ENCODE measurements around the gene C1orf159. TPM values are rescaled to one million over a fixed set of nuclear protein-coding genes. Genes with fewer than 3 reads are reported as not detected.
A peak's percentile ranks its signal among the peaks of the same experiment; 100 is the strongest.
"Not testable (repeated sequence)": the region's sequence is repeated elsewhere in the genome, so short reads cannot be mapped to it uniquely, and the experiment has no call there.

The C1orf159 gene
- total RNA-seq, 4 donors from 2014 or later = 2.8 to 6.4 (median 5.3) TPM

- no peak for TF ChIP-seq CTCF (IDR thresholded peaks at IDR 0.05 in 4 of 5, conservative IDR thresholded peaks at IDR 0.05 in 1 of 5)
- TF ChIP-seq POLR2A (IDR thresholded peaks at IDR 0.05) = no peak
- no peak for ATAC-seq
- Histone ChIP-seq H3K27ac (no peak overlapping the region), H3K36me3 (no peaks in the 10 kb centered on the region), H3K4me3 (no peak overlapping the region), H3K27me3 (no peaks in the 10 kb centered on the region), H3K9me3 (no peaks in the 10 kb centered on the region), H3K4me1 (no peaks in the 10 kb centered on the region)
- no peak for DNase-seq
- in situ Hi-C loops (cut with MboI; ENCODE audit: low sequenced_read_pairs in 4 of 4) (loop anchor here in 1 of 4 donors (25.0 kb wide), 1 partner anchor 163 kb away; the partner anchor contains the start of gene UBE2J2), intact Hi-C loops (cut with DNase I; ENCODE audit: low total_unique reads) (no loop called here)
These were observed 16.2 kb downstream of the C1orf159 start for GRCh38 chr1:1099506-1100183.

- in situ Hi-C loops (cut with MboI; ENCODE audit: low sequenced_read_pairs in 4 of 4) = no loop called here
These were observed 17.0 kb downstream of the C1orf159 start for GRCh38 chr1:1098681-1099421.

GRCh38 chr1:1096136-1096535 is 19.8 kb downstream of the C1orf159 start:
- H3K4me1 ChIP-seq; H3K27me3 ChIP-seq; H3K9me3 ChIP-seq; H3K4me3 ChIP-seq; H3K27ac ChIP-seq; DNase-seq; H3K36me3 ChIP-seq; intact Hi-C loops (cut with DNase I; ENCODE audit: low total_unique reads); ATAC-seq; in situ Hi-C loops (cut with MboI; ENCODE audit: low sequenced_read_pairs in 4 of 4): not testable (repeated sequence)

More at GRCh38 chr1:1098681-1099421, 17.0 kb downstream of the C1orf159 start:
- no peaks in the 10 kb centered on the region for H3K9me3 ChIP-seq
- H3K4me1 ChIP-seq = no peaks in the 10 kb centered on the region
- DNase-seq (no peak), ATAC-seq (no peak)
- intact Hi-C loops (cut with DNase I; ENCODE audit: low total_unique reads) = no loop called here
- H3K27me3 ChIP-seq = no peaks in the 10 kb centered on the region
- no peak overlapping the region for H3K27ac ChIP-seq
- H3K36me3 ChIP-seq = no peaks in the 10 kb centered on the region
- TF ChIP-seq POLR2A (IDR thresholded peaks at IDR 0.05) (no peak), CTCF (IDR thresholded peaks at IDR 0.05 in 4 of 5, conservative IDR thresholded peaks at IDR 0.05 in 1 of 5) (no peak)
- H3K4me3 ChIP-seq = no peak overlapping the region

GRCh38 chr1:1094981-1095380 is 20.9 kb downstream of the C1orf159 start:
- Histone ChIP-seq H3K4me3 (no peak overlapping the region), H3K27ac (no peak overlapping the region), H3K4me1 (no peaks in the 10 kb centered on the region), H3K36me3 (no peaks in the 10 kb centered on the region), H3K27me3 (no peaks in the 10 kb centered on the region), H3K9me3 (no peaks in the 10 kb centered on the region)
- no peak for ATAC-seq
- intact Hi-C loops (cut with DNase I; ENCODE audit: low total_unique reads) = no loop called here
- TF ChIP-seq CTCF (IDR thresholded peaks at IDR 0.05 in 4 of 5, conservative IDR thresholded peaks at IDR 0.05 in 1 of 5) = no peak
- no peak for TF ChIP-seq POLR2A (IDR thresholded peaks at IDR 0.05)
- no peak for DNase-seq
- in situ Hi-C loops (cut with MboI; ENCODE audit: low sequenced_read_pairs in 4 of 4) = no loop called here

GRCh38 chr1:1093610-1093943 is 22.3 kb downstream of the C1orf159 start:
- Histone ChIP-seq H3K4me3 (no peak overlapping the region), H3K36me3 (no peaks in the 10 kb centered on the region), H3K4me1 (no peaks in the 10 kb centered on the region), H3K27me3 (no peaks in the 10 kb centered on the region), H3K27ac (no peak overlapping the region), H3K9me3 (no peaks in the 10 kb centered on the region)
- TF ChIP-seq POLR2A (IDR thresholded peaks at IDR 0.05) (no peak), CTCF (IDR thresholded peaks at IDR 0.05 in 4 of 5, conservative IDR thresholded peaks at IDR 0.05 in 1 of 5) (no peak)
- intact Hi-C loops (cut with DNase I; ENCODE audit: low total_unique reads) (no loop called here), in situ Hi-C loops (cut with MboI; ENCODE audit: low sequenced_read_pairs in 4 of 4) (no loop called here)
- DNase-seq (peak in 1 of 2 donors; percentile 39), ATAC-seq (peak; percentile 58 to 60)

Measured in gastrocnemius medialis (tissue), 4 donors.